ENCODE results near the gene CDHR5.
"Not testable (repeated sequence)": the region's sequence is repeated elsewhere in the genome, so short reads cannot be mapped to it uniquely, and the experiment has no call there.

CDHR5 gene

DNA sequence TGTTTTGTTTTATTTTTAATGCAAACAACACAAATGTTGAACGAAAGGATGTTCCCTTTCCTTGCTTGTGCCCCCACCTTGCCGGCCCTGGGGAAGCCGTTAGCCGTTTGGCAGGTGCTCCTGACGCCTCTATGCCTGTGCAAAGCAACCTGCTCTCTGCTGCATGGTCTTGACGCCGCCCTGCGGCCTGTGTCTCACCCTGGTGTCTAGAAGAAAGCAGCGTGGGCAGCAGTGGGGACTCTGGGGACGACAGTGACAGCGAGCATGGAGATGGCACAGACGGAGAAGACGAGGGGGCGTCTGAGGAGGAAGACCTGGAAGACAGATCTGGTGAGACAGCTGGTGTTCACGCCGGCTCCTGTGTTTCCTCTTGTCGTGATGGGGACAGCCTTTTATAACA, 43.0 kb downstream of the CDHR5 start:
- no peak for DNase-seq

GRCh38 chr11:581342-581741, 43.4 kb downstream of the CDHR5 start:
- no peak for DNase-seq

GRCh38 chr11:579830-580601, 44.7 kb downstream of the CDHR5 start:
- no peak for DNase-seq

DNA sequence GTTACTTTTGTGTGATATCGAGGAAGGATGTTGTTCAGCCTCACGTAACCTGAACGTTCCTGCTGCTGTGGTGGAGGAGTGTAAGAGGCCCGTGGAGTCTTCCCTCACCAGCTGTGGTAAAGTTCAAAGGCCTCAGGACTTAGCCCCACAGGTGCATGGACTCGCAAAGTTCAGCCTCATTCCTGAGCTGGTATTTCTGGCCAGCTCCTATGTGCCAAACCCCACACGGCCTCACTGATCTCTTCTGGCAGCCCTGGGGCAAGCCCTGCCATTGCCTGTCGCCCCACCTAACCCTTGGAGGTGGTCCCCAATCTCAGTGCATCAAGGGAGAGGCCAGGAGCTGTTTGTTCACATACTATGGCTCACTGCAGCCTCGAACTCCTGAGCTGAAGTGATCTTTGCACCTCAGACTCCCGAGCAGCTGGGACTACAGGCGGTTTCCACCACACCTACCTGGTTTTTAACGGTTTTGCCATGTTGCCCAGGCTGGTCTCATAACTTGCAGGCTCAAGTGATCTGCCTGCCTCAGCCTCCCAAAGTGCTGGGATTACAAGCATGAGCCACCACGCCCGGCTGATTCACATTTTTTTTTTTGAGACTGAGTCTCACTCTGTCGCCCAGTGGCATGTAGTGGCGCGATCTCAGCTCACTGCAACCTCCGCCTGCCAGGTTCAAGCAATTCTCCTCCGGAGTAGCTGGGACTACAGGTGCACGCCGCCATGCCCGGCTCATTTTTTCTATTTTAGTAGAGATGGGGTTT, 46.3 kb downstream of the CDHR5 start:
- no peak for DNase-seq

- no peak for DNase-seq
These were observed 47.2 kb downstream of the CDHR5 start for GRCh38 chr11:577611-577894.

GRCh38 chr11:576811-577610, 47.7 kb downstream of the CDHR5 start:
- DNase-seq = no peak

DNA sequence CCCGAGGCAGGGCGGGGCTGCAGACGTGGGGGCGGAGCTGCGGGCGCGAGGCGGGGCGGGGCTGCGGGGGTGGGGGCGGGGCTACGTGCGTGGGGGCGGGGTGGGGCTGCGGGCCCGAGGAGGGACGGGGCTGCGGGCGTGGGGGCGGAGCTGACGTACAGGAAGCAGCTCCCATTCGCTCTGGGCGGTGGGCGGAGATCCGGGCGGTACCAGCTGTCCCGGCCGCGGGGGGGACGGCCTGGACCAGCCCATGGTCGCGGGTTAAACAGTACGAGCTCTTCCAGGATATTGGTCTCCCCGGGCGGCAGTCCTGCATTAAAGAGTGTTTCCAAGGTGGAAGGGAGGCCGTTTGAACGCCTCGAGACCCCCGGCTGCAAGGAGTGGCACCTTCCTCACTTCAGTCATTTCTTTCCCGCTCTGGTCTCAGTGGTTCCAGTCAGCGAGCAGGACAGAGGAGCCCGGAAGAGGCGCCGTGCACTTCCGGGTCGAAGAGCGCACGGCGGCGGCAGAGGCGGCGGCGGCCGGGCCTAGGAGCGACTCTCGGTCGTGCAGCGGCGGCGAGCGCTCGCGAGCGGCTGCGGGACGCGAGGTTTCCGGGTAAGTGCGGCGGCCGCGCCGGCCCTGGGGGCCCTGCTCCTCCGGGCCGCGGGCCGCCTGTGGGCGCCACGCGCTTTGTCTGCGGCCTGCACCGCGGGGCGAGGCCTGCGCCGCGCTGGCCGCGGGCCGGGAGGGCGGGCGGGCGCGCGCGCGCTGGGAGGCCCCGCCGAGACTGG, 48.6 kb downstream of the CDHR5 start, which contains the start of gene PHRF1:
TSS of gene PHRF1 (plus strand) at position 475 of the 773 bp plus-strand sequence. CDS start 5,043 bp downstream, outside the sequence.
- peak; percentile 94 for DNase-seq

- no peak for DNase-seq
These were observed 49.3 kb downstream of the CDHR5 start for GRCh38 chr11:575313-575995.

DNA sequence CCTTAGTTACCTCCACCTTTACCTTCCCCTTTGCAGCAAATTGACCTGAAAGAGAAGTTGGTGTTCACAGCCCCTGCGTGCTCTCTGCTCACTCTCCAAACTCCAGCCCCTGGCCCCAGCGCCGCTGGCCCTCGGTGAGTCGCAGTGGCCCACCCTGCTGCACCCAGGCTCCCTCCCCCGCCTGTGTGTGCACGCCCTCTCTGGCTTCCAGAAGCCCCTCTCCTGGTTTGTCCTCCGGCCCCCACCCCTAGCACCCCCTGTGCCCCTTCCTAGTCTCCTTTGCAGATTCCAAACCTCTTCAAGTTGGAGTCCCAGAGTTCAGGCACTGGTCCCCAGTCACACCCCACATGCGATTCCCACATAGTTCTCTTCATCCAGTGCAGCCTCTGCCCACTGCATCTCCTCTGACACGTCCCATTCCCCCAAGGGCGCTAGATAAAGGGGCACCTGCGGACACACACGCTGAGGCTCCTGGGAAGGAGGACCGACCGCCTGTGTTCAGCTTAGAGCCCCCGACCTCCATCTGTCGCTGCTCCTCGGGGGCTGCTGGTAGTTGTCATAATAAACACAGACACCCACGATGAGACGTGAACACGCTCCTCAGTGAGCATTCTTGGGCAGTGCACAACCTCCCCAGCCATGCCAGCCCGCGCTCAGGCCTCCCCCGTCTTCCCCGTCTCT, 50.0 kb downstream of the CDHR5 start:
- no peak for DNase-seq

DNA sequence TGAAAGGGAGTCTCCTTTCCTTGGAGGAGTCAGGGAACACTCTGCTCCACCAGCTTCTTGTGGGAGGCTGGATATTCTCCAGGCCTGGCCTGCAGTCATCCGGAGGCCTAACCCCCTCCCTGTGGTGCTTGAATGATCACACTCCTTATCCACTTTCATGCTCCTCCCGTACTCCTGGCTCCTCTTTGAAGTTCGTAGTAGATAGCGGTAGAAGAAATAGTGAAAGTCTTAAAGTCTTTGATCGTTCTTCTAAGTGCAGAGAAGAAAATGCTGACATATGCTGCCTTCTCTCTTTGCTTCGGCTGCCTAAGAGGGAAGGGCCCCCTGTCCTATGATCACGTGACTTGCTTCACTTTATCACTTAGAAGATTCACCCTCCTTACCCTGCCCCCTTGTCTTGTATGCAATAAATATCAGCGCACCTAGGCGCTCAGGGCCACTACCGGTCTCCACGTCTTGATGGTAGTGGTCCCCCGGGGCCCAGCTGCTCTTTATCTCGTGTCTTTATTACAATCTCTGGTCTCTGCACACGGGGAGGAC, 50.7 kb downstream of the CDHR5 start:
- not testable (repeated sequence) for DNase-seq

- no peak for DNase-seq
These were observed 51.5 kb downstream of the CDHR5 start for GRCh38 chr11:573146-573759.

- DNase-seq = no peak
These were observed 53.0 kb downstream of the CDHR5 start for GRCh38 chr11:571802-572185.

- no peak for DNase-seq
These were observed 55.4 kb downstream of the CDHR5 start for GRCh38 chr11:569158-569885.

- peak; percentile 92 for DNase-seq
These were observed 56.2 kb downstream of the CDHR5 start for GRCh38 chr11:568306-569157.

DNA sequence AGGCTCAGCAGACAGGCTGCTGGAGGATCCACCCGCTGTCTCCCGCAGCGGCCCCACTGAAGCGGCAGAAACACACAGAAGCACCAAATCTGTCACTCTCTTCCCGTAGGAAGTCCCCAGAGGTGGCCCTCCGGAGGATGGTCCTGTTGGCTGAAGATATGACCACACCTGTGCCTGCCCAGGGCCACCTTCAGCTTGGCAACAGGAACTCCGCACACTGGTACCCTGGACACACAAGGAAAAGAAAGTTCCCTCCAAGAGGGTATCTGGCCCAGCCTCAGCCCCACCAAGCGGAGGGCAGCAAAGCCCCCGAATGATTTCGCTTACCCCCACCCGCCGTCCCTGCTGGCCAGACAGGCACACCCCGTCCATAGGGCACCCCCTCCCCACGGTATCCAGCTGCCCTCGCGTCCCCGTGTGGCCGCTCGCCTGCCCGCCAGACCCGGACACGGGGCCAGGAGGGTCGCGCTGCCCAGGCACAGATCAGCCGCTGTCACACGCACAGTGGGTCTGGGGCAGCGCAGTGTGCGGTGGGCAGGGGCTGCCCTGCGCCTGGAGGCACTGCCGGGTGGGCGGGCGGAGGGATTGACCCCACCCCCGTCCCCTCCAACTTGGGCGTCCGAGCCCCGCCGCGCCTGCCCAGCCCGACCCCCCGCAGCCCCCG, 57.0 kb downstream of the CDHR5 start:
- no peak for DNase-seq

DNA sequence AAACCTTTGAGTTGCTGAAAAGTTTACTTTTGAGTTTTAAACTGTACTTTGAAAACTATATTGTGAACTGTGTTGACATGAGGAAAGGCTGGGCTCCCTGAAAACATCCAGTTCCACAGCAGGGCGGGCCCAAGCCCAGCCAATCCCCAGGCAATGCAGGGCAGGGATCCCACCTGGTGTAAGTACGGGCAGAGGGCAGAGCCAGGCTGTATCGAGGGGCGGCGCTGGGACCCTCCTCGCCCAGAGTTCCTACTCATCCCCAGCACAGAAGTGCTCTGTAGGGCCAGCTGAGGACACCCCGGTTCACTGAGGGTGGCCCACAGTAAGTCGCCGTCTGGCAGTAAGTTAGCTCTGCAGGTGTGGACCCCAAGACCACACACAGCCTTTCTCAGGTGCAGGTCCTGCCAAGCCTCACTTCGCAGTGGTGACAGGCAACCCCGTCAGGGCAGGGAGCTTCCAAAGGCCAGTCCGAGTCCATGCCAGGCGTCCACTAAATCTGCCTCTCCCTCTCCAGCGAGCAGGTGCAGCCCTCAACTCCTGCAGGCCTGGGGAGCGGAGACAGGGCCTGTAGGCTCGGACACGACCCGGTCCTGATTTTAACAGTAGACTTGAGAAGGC, 57.6 kb downstream of the CDHR5 start:
- DNase-seq = no peak

All from HCEC 1CT (cell line).